HEK293 (cell line): ENCODE results near the gene SLC6A16.

Source experiments
- CTCF ChIA-PET: fragments of 350-600 bp; formaldehyde crosslinking; extraction: SDS; loops from one replicate; lab custom pipeline; 2021; ENCODE audit warnings: antibody characterized with exemption; lab: Yijun Ruan, JAX
- POLR2A ChIA-PET: fragments of 300-600 bp; formaldehyde crosslinking; extraction: SDS; loops from one replicate; lab custom pipeline; 2020; ENCODE audit warnings: antibody characterized with exemption, inconsistent platforms; lab: Yijun Ruan, JAX
- H3K27ac ChIP-seq: fragments of 200-500 bp; sonication (Bioruptor generic); 2 replicates; pipeline ENCODE4 v1.5.1; 2014; ENCODE audit warnings: low read depth, low read length, control low read depth, inconsistent platforms; ENCODE audit errors: extremely low read depth
- H3K36me3 ChIP-seq, 2 experiments: fragments of 200-500 bp in 1 of 2; sonication (Bioruptor generic) in 1 of 2; 1 replicate in 1 of 2; 2 replicates in 1 of 2; pipeline ENCODE4 v1.5.1; 2014 to 2017; ENCODE audit warnings: inconsistent platforms in 2 of 2, low read length in 2 of 2; ENCODE audit not compliant: control insufficient read depth in 2 of 2, insufficient read depth in 1 of 2
- H3K4me1 ChIP-seq: fragments of 200-500 bp; sonication (Bioruptor generic); 2 replicates; pipeline ENCODE4 v1.5.1; 2014; ENCODE audit warnings: mild to moderate bottlenecking, low read length, inconsistent platforms; ENCODE audit not compliant: control insufficient read depth, insufficient read depth
- H3K4me3 ChIP-seq: 2 replicates; pipeline ENCODE4 v1.5.1; 2011; ENCODE audit warnings: low read depth, mild to moderate bottlenecking, control low read depth, low read length, moderate library complexity
- H3K9me3 ChIP-seq: fragments of 200-500 bp; sonication (Bioruptor generic); 2 replicates; pipeline ENCODE4 v1.5.1; 2014; ENCODE audit warnings: low read depth, low read length, inconsistent platforms; ENCODE audit not compliant: control insufficient read depth, insufficient read depth
- KLF1 ChIP-seq: fragments of 450-650 bp; formaldehyde crosslinking; IDR thresholded peaks from 2 replicates; pipeline ENCODE4 v1.5.1; 2016; ENCODE audit warnings: missing biosample characterization, missing genetic modification characterization
- KLF10 ChIP-seq: fragments of 450-650 bp; IDR thresholded peaks from 2 replicates; pipeline ENCODE4 v1.5.1; 2018; ENCODE audit warnings: missing biosample characterization, mild to moderate bottlenecking, missing genetic modification characterization
- OSR2 ChIP-seq: fragments of 450-650 bp; formaldehyde crosslinking; IDR thresholded peaks from 2 replicates; pipeline ENCODE4 v1.5.1; 2016; ENCODE audit warnings: missing biosample characterization, missing genetic modification characterization
- OVOL3 ChIP-seq: fragments of 450-650 bp; formaldehyde crosslinking; IDR thresholded peaks from 2 replicates; pipeline ENCODE4 v1.5.1; 2016; ENCODE audit warnings: missing biosample characterization, missing genetic modification characterization
- SP3 ChIP-seq: fragments of 450-650 bp; formaldehyde crosslinking; IDR thresholded peaks from 2 replicates; pipeline ENCODE4 v1.5.1; 2016; ENCODE audit warnings: missing biosample characterization, missing genetic modification characterization
- ZBTB17 ChIP-seq: fragments of 450-650 bp; formaldehyde crosslinking; IDR thresholded peaks from 2 replicates; pipeline ENCODE4 v1.5.1; 2016; ENCODE audit warnings: missing biosample characterization, missing genetic modification characterization
- ZBTB21 ChIP-seq: fragments of 450-650 bp; formaldehyde crosslinking; IDR thresholded peaks from 2 replicates; pipeline ENCODE4 v1.5.1; 2017; ENCODE audit warnings: missing biosample characterization, missing genetic modification characterization
- ZBTB44 ChIP-seq: fragments of 450-650 bp; IDR thresholded peaks from 2 replicates; pipeline ENCODE4 v1.5.1; 2018; ENCODE audit warnings: missing biosample characterization, mild to moderate bottlenecking, missing genetic modification characterization
- ZFHX2 ChIP-seq: fragments of 450-650 bp; formaldehyde crosslinking; conservative IDR thresholded peaks from 2 replicates; pipeline ENCODE4 v1.5.1; 2016; ENCODE audit warnings: missing biosample characterization, missing genetic modification characterization
- ZNF121 ChIP-seq: fragments of 450-650 bp; formaldehyde crosslinking; IDR thresholded peaks from 2 replicates; pipeline ENCODE4 v1.5.1; 2016; ENCODE audit warnings: missing biosample characterization, missing genetic modification characterization
- ZNF16 ChIP-seq: fragments of 450-650 bp; formaldehyde crosslinking; IDR thresholded peaks from 2 replicates; pipeline ENCODE4 v1.5.1; 2016; ENCODE audit warnings: low read depth, missing biosample characterization, missing genetic modification characterization
- ZNF202 ChIP-seq: fragments of 450-650 bp; formaldehyde crosslinking; IDR thresholded peaks from 2 replicates; pipeline ENCODE4 v1.5.1; 2016; ENCODE audit warnings: missing biosample characterization, missing genetic modification characterization, borderline replicate concordance
- ZNF302 ChIP-seq: fragments of 450-650 bp; formaldehyde crosslinking; IDR thresholded peaks from 2 replicates; pipeline ENCODE4 v1.5.1; 2016; ENCODE audit warnings: missing biosample characterization, missing genetic modification characterization, low read depth
- ZNF423 ChIP-seq: fragments of 450-650 bp; formaldehyde crosslinking; IDR thresholded peaks from 2 replicates; pipeline ENCODE4 v1.5.1; 2016; ENCODE audit warnings: missing biosample characterization, missing genetic modification characterization
- ZNF544 ChIP-seq: fragments of 450-650 bp; formaldehyde crosslinking; IDR thresholded peaks from 2 replicates; pipeline ENCODE4 v1.5.0; 2017; ENCODE audit warnings: missing biosample characterization, missing genetic modification characterization
- ZNF596 ChIP-seq: fragments of 450-650 bp; IDR thresholded peaks from 2 replicates; pipeline ENCODE4 v1.5.0; 2018; ENCODE audit warnings: missing biosample characterization, mild to moderate bottlenecking, missing genetic modification characterization, moderate library complexity
- ZNF600 ChIP-seq: fragments of 450-650 bp; formaldehyde crosslinking; IDR thresholded peaks from 2 replicates; pipeline ENCODE4 v1.5.1; 2016; ENCODE audit warnings: missing biosample characterization, missing genetic modification characterization
- ZNF621 ChIP-seq: fragments of 450-650 bp; formaldehyde crosslinking; IDR thresholded peaks from 2 replicates; pipeline ENCODE4 v1.5.1; 2017; ENCODE audit warnings: missing biosample characterization, missing genetic modification characterization
- ZNF626 ChIP-seq: fragments of 450-650 bp; sonication (Bioruptor Pico); formaldehyde crosslinking; IDR thresholded peaks from 2 replicates; pipeline ENCODE4 v1.5.1; 2018; ENCODE audit warnings: missing biosample characterization, missing genetic modification characterization, inconsistent platforms
- ZNF660 ChIP-seq: fragments of 450-650 bp; IDR thresholded peaks from 2 replicates; pipeline ENCODE4 v1.5.1; 2018; ENCODE audit warnings: missing biosample characterization, mild to moderate bottlenecking, missing genetic modification characterization
- ZNF76 ChIP-seq: fragments of 450-650 bp; formaldehyde crosslinking; IDR thresholded peaks from 2 replicates; pipeline ENCODE4; 2016; ENCODE audit warnings: low read depth, missing biosample characterization, missing genetic modification characterization, borderline replicate concordance
- ZNF776 ChIP-seq: fragments of 450-650 bp; formaldehyde crosslinking; IDR thresholded peaks from 2 replicates; pipeline ENCODE4 v1.5.0; 2017; ENCODE audit warnings: missing biosample characterization, missing genetic modification characterization, borderline replicate concordance
- ZNF785 ChIP-seq: fragments of 450-650 bp; formaldehyde crosslinking; IDR thresholded peaks from 2 replicates; pipeline ENCODE4 v1.5.1; 2016; ENCODE audit warnings: missing biosample characterization, missing genetic modification characterization
- ZSCAN23 ChIP-seq: fragments of 450-650 bp; formaldehyde crosslinking; IDR thresholded peaks from 2 replicates; pipeline ENCODE4 v1.5.1; 2016; ENCODE audit warnings: missing biosample characterization, missing genetic modification characterization
- TF ChIP-seq, protein P1 (sequence below): fragments of 450-650 bp; formaldehyde crosslinking; IDR thresholded peaks from 2 replicates; pipeline ENCODE4 v1.5.1; 2016; ENCODE audit warnings: missing biosample characterization, missing genetic modification characterization
- TF ChIP-seq, protein P2 (sequence below): fragments of 450-650 bp; formaldehyde crosslinking; IDR thresholded peaks from 2 replicates; pipeline ENCODE4 v1.5.1; 2016; ENCODE audit warnings: missing biosample characterization, missing genetic modification characterization

The SLC6A16 gene

DNA sequence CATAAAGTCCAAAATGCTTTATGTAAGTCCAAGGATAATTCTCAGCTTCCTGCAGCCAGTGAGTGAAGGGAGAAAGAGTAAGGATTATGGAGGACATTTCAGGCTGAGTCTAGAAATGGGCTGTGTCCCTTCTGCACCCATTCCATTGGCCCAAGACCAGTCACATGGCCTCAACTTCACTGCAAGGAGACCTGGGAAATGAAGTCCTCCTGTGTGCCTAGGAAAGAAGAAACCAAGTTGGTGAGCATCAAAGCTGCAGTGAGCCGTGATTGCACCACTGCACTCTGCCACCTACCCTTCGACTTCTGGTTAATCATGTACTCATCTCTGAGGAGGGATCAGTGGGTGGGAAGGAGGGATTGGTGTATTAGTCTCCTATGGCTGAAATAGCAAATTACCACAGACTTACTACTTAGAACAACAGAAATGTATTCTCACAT, 6.6 kb upstream of the SLC6A16 start:
- no peaks in the 10 kb centered on the region for H3K4me1 ChIP-seq
- ChIA-PET CTCF (interaction anchor here (0.5 to 5.8 kb wide), 9 partner anchors 15 to 117 kb away, joined by 3 to 36 read pairs (median 4); no protein-coding TSS in a partner anchor), POLR2A (no interaction called here)
- H3K36me3 ChIP-seq, result peaks cover 0 to 4% of the 10 kb centered on the region in 2 experiments; a peak in 2 of 3 replicates
- no peaks in the 10 kb centered on the region for H3K9me3 ChIP-seq
- H3K27ac ChIP-seq, result no peak overlapping the region
- TF ChIP-seq ZNF16 (tag by site-specific recombination) (no peak), ZNF776 (tag by site-specific recombination) (no peak), ZNF626 (no peak), ZNF660 (tag by site-specific recombination) (no peak), OVOL3 (tag by site-specific recombination) (no peak), ZNF202 (tag by site-specific recombination) (no peak), SP3 (tag by site-specific recombination) (0 out of 2 replicates have a peak, but pooled peaks have one; percentile 40), KLF1 (tag by site-specific recombination) (no peak), ZBTB44 (tag by site-specific recombination) (no peak), ZBTB17 (tag by site-specific recombination) (peak; percentile 65), KLF10 (tag by site-specific recombination) (peak; percentile 98), ZNF76 (tag by site-specific recombination) (no peak), ZNF600 (no peak), ZNF423 (tag by site-specific recombination) (no peak), ZNF121 (tag by site-specific recombination) (no peak), ZNF621 (no peak), ZNF302 (tag by site-specific recombination) (no peak), ZNF785 (no peak), ZBTB21 (tag by site-specific recombination) (no peak), OSR2 (tag by site-specific recombination) (no peak), ZSCAN23 (no peak), ZFHX2 (tag by site-specific recombination) (peak; percentile 18; the same call in 1 of the 2 replicates), ZNF544 (tag by site-specific recombination) (no peak), ZNF596 (tag by site-specific recombination) (no peak)
- TF ChIP-seq, protein P1, sequence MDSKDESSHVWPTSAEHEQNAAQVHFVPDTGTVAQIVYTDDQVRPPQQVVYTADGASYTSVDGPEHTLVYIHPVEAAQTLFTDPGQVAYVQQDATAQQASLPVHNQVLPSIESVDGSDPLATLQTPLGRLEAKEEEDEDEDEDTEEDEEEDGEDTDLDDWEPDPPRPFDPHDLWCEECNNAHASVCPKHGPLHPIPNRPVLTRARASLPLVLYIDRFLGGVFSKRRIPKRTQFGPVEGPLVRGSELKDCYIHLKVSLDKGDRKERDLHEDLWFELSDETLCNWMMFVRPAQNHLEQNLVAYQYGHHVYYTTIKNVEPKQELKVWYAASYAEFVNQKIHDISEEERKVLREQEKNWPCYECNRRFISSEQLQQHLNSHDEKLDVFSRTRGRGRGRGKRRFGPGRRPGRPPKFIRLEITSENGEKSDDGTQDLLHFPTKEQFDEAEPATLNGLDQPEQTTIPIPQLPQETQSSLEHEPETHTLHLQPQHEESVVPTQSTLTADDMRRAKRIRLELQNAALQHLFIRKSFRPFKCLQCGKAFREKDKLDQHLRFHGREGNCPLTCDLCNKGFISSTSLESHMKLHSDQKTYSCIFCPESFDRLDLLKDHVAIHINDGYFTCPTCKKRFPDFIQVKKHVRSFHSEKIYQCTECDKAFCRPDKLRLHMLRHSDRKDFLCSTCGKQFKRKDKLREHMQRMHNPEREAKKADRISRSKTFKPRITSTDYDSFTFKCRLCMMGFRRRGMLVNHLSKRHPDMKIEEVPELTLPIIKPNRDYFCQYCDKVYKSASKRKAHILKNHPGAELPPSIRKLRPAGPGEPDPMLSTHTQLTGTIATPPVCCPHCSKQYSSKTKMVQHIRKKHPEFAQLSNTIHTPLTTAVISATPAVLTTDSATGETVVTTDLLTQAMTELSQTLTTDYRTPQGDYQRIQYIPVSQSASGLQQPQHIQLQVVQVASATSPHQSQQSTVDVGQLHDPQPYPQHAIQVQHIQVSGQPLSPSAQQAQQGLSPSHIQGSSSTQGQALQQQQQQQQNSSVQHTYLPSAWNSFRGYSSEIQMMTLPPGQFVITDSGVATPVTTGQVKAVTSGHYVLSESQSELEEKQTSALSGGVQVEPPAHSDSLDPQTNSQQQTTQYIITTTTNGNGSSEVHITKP (tag by site-specific recombination), result peak; percentile 69
- TF ChIP-seq, protein P2, sequence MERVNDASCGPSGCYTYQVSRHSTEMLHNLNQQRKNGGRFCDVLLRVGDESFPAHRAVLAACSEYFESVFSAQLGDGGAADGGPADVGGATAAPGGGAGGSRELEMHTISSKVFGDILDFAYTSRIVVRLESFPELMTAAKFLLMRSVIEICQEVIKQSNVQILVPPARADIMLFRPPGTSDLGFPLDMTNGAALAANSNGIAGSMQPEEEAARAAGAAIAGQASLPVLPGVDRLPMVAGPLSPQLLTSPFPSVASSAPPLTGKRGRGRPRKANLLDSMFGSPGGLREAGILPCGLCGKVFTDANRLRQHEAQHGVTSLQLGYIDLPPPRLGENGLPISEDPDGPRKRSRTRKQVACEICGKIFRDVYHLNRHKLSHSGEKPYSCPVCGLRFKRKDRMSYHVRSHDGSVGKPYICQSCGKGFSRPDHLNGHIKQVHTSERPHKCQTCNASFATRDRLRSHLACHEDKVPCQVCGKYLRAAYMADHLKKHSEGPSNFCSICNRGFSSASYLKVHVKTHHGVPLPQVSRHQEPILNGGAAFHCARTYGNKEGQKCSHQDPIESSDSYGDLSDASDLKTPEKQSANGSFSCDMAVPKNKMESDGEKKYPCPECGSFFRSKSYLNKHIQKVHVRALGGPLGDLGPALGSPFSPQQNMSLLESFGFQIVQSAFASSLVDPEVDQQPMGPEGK (tag by site-specific recombination), result no peak
- H3K4me3 ChIP-seq, result no peak overlapping the region
